ENCODE data around the gene CPVL.
"Not testable (repeated sequence)": the region's sequence is repeated elsewhere in the genome, so short reads cannot be mapped to it uniquely, and the experiment has no call there.

The CPVL gene

GRCh38 chr7:29116361-29117200 is 29.8 kb downstream of the CPVL start:
- no peak for DNase-seq

DNA sequence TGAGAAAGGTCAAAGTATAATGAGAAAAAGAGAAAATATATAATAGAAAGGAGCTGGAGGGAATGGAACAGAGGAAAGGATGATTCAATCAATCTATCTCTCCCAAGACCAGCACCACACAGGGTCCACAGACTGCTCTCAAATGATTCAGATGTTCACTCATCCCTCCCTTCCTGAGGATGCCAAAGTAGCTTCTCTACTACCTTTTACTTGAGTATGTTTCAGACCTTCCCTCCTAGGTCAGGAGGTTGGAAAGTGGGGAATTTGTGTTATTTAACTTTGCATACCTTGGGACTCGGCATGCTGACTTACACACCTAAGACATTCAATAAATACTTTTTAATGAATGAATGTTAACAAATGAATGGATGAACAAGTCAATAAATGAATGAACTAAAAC is 30.6 kb downstream of the CPVL start:
- no peak for DNase-seq

DNA sequence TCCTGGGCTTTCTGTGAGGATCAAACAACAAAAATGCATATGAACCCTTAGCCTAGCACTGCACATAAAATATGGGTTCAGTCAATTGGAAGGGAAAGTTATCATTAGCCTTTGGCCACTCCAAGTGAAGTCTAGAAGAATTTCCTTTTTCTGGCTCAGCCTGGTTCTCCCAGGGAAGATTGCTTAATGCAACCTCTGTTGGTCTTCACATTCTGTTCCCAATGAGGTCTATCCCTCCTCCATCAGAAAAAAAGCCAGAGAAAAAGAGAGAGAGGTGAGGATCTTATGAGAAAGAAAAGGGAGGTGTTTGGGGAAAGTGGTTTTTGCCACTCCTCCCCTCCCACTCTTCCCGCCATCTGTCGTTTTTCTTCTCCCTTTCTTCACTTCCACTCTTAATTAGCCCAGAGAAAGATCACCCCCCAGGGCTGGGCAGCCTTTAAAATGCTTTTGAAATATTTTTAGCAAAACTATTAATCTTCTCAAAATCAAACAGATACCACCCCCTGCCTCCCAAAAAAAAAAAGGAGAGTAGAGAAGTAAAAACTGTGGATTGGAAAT is 31.1 kb downstream of the CPVL start:
- no peak for DNase-seq

GRCh38 chr7:29114266-29114665 is 32.1 kb downstream of the CPVL start:
- not testable (repeated sequence) for DNase-seq

DNA sequence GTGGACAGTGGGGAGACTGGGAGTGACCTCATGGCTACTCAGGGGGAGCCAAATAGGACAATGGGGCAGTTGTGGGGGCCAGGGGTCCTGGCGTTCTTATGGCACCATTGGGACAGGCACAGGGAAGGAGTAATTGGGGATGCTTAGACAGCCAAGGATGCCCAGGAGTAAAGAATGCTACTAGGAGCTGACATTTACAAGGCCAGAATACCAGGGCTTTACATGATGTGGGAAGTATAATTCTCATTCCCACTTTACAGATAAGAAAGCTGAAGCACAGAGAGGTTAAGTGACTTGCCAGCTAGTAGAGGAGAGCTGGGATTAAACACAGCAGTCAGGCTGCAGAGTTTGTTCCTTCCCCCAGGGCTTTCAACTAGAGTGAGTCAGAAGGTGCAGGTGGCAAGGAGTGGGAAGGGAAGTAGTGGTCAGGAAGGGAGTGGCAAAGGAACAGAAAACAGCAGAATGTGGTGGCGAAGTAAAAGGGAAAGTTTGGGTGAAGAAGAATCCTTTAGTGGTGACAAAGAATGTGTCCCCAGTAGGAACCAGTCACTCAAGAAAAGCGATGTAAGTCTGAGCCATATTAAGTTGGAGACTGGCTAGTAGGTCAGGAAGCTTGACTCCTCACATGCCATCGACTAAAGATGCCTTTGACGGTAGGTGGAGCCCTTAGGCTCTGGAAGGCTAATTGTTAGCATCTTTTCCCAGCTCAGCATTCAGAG is 32.8 kb downstream of the CPVL start:
- no peak for DNase-seq

DNA sequence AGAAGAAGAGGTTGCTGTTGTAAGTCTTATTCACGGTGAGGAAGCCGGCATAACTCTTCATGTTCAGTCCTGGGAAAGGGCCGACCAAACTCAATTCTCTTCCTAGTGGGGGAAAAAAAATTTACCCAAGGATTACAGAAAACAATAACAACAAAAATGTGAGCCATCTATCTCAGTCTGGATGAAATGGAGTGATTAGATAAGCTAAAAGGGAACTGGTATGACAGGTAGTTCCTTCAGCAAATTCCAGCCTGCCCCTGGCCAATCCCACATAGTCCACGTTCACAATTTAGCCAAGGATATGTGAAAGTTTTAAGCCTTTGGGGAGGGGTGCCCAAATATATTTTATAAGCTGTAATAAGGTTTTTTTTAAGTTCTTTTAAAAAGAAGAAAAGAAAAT is 33.6 kb downstream of the CPVL start:
- no peak for DNase-seq

DNA sequence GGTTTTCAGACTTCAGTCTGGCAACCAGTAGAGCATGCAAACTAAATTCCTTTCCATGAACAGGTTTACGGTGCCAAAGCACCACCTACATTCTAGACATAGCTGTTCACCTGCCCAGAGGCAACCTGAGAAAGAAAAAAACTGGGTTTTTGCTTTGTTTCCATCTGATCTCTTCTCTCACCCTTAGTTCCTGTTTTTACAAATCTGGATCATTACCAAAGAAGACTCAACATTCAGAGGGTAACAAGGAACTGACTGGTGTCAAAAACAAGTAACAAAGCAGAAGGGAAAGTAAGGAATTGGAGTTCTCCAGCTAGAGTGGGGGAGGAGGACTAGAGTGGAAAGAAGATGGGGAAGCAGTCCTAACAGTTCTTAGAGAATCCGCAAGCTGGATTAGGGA is 36.4 kb downstream of the CPVL start:
- no peak for DNase-seq

GRCh38 chr7:29109358-29109757 is 37.0 kb downstream of the CPVL start:
- DNase-seq = no peak

DNA sequence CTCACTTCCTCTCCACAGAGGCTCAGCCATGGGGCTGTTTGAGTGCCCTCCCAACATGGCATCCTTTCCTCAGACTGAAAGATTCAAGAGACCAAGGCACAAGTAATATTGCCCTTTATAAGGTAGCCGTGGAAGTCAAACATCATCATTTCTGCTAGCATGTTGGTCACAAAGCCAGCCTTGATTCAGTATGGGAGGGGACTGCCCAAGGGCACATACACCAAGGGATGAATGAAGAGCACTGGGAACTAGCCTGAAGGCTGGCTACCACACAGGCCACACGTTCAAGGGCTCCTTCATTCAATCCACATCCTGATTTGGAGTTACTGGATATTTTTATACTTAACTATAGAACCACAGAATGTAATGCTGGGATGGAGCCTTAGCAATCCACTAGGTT is 39.3 kb downstream of the CPVL start:
- no peak for DNase-seq

GRCh38 chr7:29106669-29106988 is 39.7 kb downstream of the CPVL start:
- DNase-seq = no peak

DNA sequence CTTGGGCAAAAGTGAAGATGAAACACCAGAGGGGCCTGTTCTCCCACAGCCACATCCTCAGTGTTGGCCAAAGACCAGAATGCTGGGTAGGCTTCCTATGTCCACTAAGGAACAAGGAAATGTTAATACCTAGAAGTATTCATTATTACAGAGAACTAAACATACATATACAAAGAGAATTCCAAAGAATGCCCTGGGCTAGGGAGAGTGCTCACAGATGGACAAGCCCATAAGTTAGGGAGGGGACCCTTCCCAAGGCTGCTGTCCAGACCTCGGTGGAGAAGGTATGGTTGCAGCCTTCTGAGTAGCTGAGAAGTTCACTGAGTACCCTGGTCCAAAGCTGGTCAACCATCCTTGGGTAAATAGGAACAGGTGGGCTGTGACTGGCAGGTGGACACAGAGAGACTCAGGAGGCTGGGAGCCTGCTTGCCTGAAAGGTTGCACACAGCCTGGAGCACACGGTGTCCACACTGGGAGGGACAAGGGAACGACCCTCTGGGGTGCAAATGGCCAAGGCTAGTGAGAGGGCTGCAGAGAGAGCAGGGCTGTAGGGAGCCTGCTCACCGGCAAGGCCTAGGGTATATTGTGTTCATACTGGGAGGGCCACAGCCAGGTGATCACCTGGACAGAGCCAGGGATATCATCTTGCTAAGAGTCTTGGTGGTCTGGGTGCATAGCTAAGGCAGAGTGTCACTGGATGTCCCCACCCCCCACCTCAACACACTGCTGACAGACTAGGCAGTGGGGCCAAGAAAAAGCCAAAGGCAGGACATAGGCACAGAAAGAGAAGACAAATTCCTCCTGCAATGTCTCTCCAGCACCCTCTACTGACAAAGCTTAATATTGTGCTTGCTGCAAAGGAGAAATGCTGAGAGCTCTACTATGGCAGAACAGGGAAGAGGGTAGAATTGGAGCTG is 40.3 kb downstream of the CPVL start:
- no peak for DNase-seq

DNA sequence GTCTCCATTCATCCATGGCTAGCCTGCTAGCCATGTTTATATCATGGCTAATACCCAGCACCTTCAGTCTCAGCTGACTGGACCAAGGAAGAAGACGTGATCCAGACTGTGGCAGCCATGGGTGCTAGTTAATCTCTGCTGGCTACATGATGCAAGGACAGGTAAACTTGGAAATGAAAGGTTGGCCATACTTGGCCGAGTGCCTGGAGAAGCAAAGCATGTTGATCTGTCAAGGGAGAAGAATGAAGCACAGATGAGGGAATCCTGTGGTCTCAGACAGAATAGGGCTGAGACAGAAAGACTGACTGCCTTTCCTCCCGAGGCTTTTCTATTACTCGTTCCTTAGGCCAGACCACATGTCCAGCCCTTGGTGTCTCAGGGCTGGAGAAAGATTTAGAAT is 41.1 kb downstream of the CPVL start:
- no peak for DNase-seq

- no peak for DNase-seq
Measured at GRCh38 chr7:29102558-29103151, 43.7 kb downstream of the CPVL start.

DNA sequence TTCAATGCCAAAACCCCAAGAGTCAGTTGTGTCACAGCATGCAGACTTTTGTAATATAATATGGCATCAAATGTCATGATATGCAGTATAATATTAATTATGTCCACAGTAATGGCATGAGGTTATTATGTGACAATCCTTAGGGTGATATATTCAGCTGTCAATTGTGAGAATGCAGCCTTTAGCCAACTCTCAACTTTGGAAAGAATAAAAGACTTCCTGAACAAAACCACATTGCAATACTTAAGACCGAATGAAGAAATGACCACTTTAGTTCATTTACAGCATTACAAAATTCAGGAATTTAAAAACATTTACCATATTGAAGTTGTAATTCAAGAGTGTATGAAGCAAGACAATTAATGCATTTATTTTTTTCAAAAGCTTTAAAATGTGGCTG is 45.4 kb downstream of the CPVL start:
- no peak for DNase-seq

- DNase-seq = no peak
Measured at GRCh38 chr7:29099896-29100847, 46.2 kb downstream of the CPVL start.

DNA sequence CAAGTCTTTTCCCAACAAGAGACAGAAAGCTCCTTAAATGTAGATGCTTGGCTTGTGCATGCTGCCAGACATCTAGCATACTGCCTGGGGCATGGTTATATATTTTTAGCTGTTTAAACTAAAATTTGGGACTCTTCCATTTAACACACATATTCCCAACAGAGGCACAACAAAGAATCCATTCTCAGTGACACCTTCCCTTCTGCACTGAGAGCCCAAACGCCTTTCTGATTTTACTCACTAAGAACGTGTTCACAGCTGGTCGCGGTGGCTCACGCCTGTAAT is 49.9 kb downstream of the CPVL start:
- no peak for DNase-seq

DNA sequence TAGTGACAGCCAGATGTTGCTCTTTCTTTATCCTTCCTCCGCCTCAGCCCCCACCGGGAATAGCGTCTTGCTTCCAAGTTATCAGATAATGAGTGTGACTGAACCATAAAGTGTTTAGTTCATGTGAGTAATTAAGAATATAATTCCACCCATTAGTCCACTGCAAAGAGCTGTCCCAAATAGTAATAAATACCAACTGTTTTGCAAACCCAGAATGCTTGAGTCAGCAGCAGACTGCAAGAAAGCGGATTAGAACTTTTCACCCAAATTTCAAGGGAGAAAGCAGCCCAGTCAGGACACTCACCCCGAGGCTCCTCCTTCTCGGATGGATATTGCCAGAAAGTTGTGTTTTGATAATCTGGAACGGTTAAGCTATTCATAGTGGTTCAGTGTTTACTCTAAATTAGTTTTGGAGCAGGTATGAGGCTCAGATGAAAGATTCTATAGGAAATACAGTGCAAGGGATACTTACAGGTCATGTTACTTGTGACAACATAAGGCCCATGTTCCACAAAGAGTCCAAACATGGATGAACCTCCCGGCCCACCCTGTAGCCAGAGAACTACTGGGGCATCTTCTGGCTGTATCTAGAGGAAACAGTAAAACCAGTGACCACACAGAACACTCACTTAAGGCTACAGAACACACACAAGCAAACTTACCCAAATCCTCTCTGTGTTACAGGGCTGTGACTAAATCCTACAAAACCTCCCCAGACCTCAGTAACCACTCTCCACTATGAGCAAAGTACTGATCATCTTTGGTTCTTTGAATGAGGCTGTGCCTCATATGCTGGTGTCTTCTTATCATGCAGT is 50.5 kb downstream of the CPVL start:
- no peak for DNase-seq

- DNase-seq = not testable (repeated sequence)
Measured at GRCh38 chr7:29093091-29093490, 53.2 kb downstream of the CPVL start.

DNA sequence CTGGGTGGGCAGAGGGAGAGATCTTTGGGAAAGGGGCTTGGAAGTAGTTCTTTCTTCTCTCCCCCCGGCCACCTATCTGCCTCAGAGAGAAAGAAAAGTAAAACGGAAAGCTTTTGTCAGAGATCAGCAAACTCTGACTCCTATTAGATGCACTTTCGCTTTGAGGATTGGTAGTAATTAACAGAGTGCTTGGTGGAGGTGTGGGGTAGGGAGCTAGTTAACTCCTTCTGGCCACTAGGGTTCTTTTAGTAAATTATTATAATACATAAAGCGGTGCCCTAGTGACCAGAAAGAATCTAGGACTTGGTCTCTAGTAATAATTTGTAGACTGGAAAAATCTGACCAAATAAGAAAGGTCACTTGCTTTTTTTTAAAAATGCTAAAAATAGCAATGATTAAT is 54.6 kb downstream of the CPVL start:
- no peak for DNase-seq

GRCh38 chr7:29090836-29091601 is 55.3 kb downstream of the CPVL start:
- DNase-seq = no peak

Data from activated naive CD4-positive, alpha-beta T cell treated with anti-CD3 and anti-CD28 coated beads, Interleukin-2, amount 50 U/mL, for 16 hours (primary cell).